Islet of Langerhans (tissue), 1 donor: ENCODE results near the gene STON2.
A peak's percentile ranks its signal among the peaks of the same experiment; 100 is the strongest.

Source experiments
- FAIRE-seq: peaks from one replicate; lab custom pipeline; 2011; peaks lifted over from hg19 to GRCh38; lab: Jason Lieb, UNC

Gene STON2

GRCh38 chr14:81302638-81303037, 97.5 kb downstream of the STON2 start:
- FAIRE-seq = peak; percentile 80

DNA sequence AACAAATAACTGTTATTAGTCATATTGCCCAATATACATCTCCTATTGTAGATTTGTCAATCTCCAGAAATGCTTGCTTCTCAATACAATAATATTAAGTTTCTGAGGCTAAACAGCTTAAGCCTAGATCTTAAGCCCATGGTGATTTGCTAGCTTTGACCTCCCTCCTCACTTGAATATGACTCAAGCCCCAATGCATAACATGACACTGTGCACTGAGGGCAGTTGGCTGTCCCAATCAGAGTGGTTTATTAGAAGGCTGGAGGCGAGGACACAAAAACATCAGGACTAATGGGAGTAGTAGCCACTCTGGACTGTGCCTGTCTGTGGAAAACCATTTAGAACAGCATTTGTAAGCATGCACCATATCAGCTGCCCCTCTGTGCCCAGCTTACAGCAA, 98.3 kb downstream of the STON2 start:
- no peak for FAIRE-seq

GRCh38 chr14:81301371-81301770, 98.8 kb downstream of the STON2 start:
- no peak for FAIRE-seq

- no peak for FAIRE-seq
Observed at GRCh38 chr14:81298911-81299310, 101.2 kb downstream of the STON2 start.

DNA sequence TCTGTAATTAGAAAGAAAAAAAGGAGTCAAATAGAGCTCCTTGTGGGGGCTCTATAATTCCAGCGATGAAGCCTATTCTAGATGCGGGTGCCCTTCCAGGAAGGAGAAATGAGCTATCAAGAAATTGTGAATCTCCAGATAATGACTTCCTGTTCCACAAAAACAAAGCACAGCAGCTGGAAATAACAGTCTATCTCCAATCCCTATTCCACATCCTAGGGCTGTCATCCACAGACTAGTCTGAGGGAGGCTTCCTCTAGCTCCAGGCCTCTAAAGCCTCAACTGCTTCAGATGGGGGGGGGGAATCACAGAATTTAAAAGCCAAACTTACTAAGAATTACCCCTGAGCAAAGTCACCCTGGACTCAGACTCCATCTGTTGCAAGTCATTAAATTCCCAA, 102.0 kb downstream of the STON2 start:
- no peak for FAIRE-seq

- FAIRE-seq = no peak
Observed at GRCh38 chr14:81295958-81296923, 103.9 kb downstream of the STON2 start.

DNA sequence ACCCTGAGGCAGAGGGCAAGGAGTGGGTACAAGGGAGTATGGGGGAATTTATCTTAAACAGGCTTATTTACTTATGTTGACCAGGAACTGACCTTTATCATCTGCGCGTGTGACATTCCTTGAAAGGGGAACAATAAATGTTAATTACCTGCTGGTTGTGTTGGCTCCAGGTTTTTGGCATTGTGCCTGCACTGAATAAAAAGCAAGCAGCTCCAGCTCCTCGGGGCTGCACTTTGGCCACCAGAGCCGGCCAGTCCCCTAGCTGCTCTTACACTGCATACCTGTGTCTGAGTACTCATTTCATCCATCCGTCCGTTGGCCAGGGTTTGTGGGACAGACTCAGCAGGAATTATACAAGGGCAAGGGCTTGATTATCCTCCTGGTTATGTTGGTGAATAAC, 110.6 kb downstream of the STON2 start:
- FAIRE-seq = no peak

DNA sequence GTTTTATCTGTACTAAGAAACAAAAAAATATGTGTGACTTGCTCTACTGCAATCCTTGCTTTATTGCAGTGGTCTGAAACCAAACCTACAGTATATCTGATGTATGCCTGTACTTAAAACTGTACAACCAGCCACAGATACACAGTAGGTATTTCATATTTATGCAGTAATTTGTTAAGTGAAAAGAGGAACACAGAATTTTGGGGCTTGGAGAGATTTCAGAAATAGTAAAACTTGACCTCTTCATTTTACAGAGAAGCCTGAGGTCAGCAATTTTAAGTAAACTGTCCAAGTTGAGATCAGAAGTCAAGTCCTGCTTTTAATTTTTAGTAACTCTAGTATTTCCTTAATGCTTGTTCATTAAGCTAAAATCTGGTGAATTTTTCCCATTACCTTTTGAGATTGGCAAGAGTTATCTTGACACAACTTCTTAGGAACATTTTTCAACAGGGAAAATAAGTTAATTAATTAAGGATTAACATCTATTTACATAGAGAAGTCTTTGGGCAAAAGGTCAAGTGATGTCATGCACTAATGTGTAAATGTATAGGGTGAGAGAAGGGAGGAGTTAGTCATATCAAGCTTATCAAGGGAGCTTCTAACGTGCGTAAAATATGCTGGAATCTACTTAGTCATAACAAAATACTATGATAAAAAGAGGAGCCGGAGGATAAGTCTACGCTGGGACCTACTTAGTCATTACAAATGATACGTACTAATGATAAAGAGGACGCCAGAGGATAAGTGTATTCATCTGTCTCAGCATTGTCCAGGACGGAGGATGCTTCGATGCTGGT, 113.4 kb downstream of the STON2 start:
- no peak for FAIRE-seq

DNA sequence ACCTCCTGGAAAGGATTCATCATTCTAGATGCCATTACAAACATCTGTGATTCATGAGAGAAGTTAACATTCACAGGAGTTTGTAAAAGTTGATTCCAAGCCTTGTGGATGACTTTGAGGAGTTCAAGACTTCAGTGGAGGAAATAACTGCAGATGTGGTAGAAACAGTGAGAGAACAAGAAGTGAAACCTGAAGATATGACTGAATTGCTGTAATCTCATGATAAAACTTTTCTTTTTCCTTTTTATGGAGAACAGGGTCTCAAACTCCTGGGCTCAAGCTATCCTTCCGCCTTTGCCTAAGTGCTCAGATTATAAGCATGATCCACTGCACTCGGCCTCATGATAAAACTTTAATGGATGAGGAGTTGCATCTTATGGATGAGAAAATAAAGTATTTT, 114.9 kb downstream of the STON2 start:
- no peak for FAIRE-seq

GRCh38 chr14:81281332-81281731, 118.8 kb downstream of the STON2 start:
- no peak for FAIRE-seq

- FAIRE-seq = no peak
Observed at GRCh38 chr14:81280136-81280791, 119.9 kb downstream of the STON2 start.

GRCh38 chr14:81277096-81277495, 123.0 kb downstream of the STON2 start:
- no peak for FAIRE-seq

GRCh38 chr14:81276073-81277069, 123.8 kb downstream of the STON2 start:
- FAIRE-seq = no peak

DNA sequence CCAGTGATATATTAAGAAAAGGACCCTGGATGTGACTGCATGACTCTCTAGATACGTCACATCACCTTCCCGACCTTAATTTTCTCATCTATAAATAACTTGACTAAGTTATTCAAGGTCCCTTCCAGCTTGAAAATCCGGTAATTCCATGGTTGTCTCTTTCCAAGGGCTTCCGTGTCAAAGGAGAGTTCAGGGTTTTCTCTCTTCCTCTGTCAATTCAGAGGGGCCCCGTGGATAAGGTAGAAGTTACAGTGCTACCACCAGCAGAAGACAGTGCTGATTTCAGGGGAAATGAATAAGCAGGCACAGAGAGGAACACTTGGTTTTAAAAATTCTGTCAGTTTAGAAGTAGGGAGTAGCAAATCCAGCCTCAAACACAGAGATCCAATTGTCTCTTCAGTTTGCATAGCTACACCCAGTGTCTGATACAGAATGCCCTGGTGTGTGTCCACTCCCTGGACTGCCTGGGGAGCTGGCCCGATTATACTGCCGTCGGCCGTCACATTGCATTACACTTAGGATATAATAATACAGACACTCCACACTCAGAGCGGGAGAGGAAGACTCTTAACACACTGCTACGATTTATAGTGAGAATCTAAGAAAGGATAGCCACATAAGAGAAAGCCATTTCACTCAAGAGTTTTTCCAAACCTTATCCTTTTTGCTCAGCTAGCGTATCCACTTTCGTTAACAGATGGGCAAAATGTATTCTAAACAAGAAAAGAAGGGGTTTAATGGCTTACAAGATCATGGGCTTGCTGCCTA, 124.6 kb downstream of the STON2 start:
- no peak for FAIRE-seq

- FAIRE-seq = no peak
Observed at GRCh38 chr14:81273961-81274575, 126.1 kb downstream of the STON2 start.

- FAIRE-seq = no peak
Observed at GRCh38 chr14:81273521-81273920, 126.6 kb downstream of the STON2 start.

DNA sequence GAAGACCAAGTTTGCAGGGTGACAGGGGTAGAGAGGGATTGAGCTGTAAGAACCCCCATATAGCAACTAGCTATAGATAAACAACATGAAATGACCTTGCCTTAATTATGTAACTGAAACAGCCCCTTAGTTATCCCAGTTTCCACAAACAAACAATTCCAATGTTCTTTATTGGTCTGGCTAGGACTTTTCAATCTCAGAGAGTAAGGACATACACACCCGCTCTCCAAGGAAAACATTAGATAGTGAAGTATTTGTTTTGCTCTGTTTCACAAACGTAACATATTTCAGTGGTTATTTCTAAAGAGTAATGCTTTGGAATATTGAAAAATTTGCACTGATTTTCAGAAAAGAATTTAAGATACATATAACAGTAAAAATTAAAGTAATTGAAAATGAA, 127.8 kb downstream of the STON2 start:
- no peak for FAIRE-seq

GRCh38 chr14:81269979-81270375, 130.1 kb downstream of the STON2 start:
- FAIRE-seq = no peak

GRCh38 chr14:81269100-81269978, 130.8 kb downstream of the STON2 start:
- FAIRE-seq = peak; percentile 99
